ENCODE data around the gene EIF4G2.
"Not testable (repeated sequence)": the region's sequence is repeated elsewhere in the genome, so short reads cannot be mapped to it uniquely, and the experiment has no call there.

Gene EIF4G2

GRCh38 chr11:10808553-10809372, at the start of gene EIF4G2:
EIF4G2 (minus strand) TSS chr11:10808926.
- DNase-seq, result peak; percentile 97

GRCh38 chr11:10857709-10858438, 49.1 kb upstream of the EIF4G2 start, which contains the start of gene ZBED5:
ZBED5 (minus strand) TSS chr11:10858053; CDS start chr11:10854945, 3,108 bp downstream.
- peak; percentile 94 for DNase-seq

- no peak for DNase-seq
Observed at GRCh38 chr11:10857459-10857708, 48.7 kb upstream of the EIF4G2 start.

- DNase-seq, result no peak
Observed at GRCh38 chr11:10856689-10857458, 48.1 kb upstream of the EIF4G2 start.

GRCh38 chr11:10855295-10855694, 46.6 kb upstream of the EIF4G2 start:
- DNase-seq, result no peak

GRCh38 chr11:10847960-10848860, 39.5 kb upstream of the EIF4G2 start:
- no peak for DNase-seq

GRCh38 chr11:10846660-10847059, 37.9 kb upstream of the EIF4G2 start:
- no peak for DNase-seq

- no peak for DNase-seq
Observed at GRCh38 chr11:10845589-10845988, 36.9 kb upstream of the EIF4G2 start.

- DNase-seq, result no peak
Observed at GRCh38 chr11:10844796-10845195, 36.1 kb upstream of the EIF4G2 start.

GRCh38 chr11:10844356-10844755, 35.6 kb upstream of the EIF4G2 start:
- DNase-seq, result no peak

- no peak for DNase-seq
Observed at GRCh38 chr11:10838881-10839280, 30.2 kb upstream of the EIF4G2 start.

GRCh38 chr11:10838083-10838482, 29.4 kb upstream of the EIF4G2 start:
- no peak for DNase-seq

- not testable (repeated sequence) for DNase-seq
Observed at GRCh38 chr11:10836884-10837283, 28.2 kb upstream of the EIF4G2 start.

- no peak for DNase-seq
Observed at GRCh38 chr11:10829139-10829538, 20.4 kb upstream of the EIF4G2 start.

- DNase-seq, result no peak
Observed at GRCh38 chr11:10828402-10828801, 19.7 kb upstream of the EIF4G2 start.

- no peak for DNase-seq
Observed at GRCh38 chr11:10824888-10825287, 16.2 kb upstream of the EIF4G2 start.

GRCh38 chr11:10823152-10823579, 14.4 kb upstream of the EIF4G2 start:
- no peak for DNase-seq

- not testable (repeated sequence) for DNase-seq
Observed at GRCh38 chr11:10822491-10822890, 13.8 kb upstream of the EIF4G2 start.

- no peak for DNase-seq
Observed at GRCh38 chr11:10818594-10818993, 9.9 kb upstream of the EIF4G2 start.

GRCh38 chr11:10813945-10814344, 5.2 kb upstream of the EIF4G2 start:
- DNase-seq, result no peak

GRCh38 chr11:10809373-10810160, 841 bp upstream of the EIF4G2 start:
- DNase-seq, result peak; percentile 42

GRCh38 chr11:10808235-10808552, 532 bp downstream of the EIF4G2 start:
- no peak for DNase-seq
